Loucy (cell line): Measurements from ENCODE around the gene WDPCP.
"Not testable (repeated sequence)": the region's sequence is repeated elsewhere in the genome, so short reads cannot be mapped to it uniquely, and the experiment has no call there.

Experiments
- CTCF ChIP-seq: fragments of 200-600 bp; sonication (generic); conservative IDR thresholded peaks from 2 replicates; pipeline ENCODE4 v1.5.1; 2014; ENCODE audit warnings: mild to moderate bottlenecking, antibody characterized with exemption, low read length
- EZH2phosphoT487 ChIP-seq: fragments of 200-600 bp; IDR thresholded peaks from 2 replicates; pipeline ENCODE4 v1.6.1; 2018; ENCODE audit warnings: antibody characterized with exemption, mild to moderate bottlenecking, moderate library complexity, borderline replicate concordance

GRCh38 chr2:63608865-63609264 lies 20.6 kb upstream of the WDPCP start:
- TF ChIP-seq CTCF, EZH2phosphoT487: not testable (repeated sequence)
